Measurements from ENCODE around the gene IRX2.

The IRX2 gene

DNA sequence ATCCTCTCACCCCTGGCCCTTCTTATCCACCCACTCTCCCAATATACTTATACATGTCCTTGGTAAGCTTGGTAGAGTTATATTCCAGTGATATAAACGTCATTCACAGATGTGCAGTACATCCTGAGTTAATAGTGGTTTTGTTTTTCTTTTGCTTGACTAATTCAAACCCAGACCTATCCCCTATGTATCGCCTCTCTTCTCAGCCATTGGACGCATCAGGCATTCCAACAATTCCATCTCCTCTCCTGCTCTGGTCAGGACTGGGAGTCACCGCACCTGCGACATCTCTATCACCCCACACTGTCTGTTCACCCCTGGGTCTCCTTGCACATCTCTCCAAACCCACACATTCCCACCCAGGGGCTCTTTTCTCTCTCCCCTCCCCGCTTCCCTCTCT, 21.9 kb upstream of the IRX2 start:
- H3K27ac ChIP-seq (ENCODE audit: poor library complexity, severe bottlenecking) = no peak overlapping the region
- ATAC-seq (ENCODE audit: low read depth) = no peak
- H3K4me1 ChIP-seq (ENCODE audit: insufficient read depth, poor library complexity, severe bottlenecking) = no peaks in the 10 kb centered on the region
- H3K27me3 ChIP-seq (ENCODE audit: insufficient read depth, poor library complexity, severe bottlenecking) = no peaks in the 10 kb centered on the region
- H3K36me3 ChIP-seq (ENCODE audit: low read depth) = no peaks in the 10 kb centered on the region
- DNase-seq (ENCODE audit: low spot score) = no peak
- H3K9me3 ChIP-seq (ENCODE audit: severe bottlenecking) = no peaks in the 10 kb centered on the region
- TF ChIP-seq CTCF (IDR thresholded peaks at IDR 0.05; ENCODE audit: poor library complexity, severe bottlenecking) = no peak
- H3K4me3 ChIP-seq (ENCODE audit: severe bottlenecking) = no peak overlapping the region

GRCh38 chr5:2767089-2767488, 15.6 kb upstream of the IRX2 start:
- no peaks in the 10 kb centered on the region for H3K9me3 ChIP-seq (ENCODE audit: severe bottlenecking)
- no peak for DNase-seq (ENCODE audit: low spot score)
- TF ChIP-seq CTCF (IDR thresholded peaks at IDR 0.05; ENCODE audit: poor library complexity, severe bottlenecking) = no peak
- ATAC-seq (ENCODE audit: low read depth) = no peak
- no peaks in the 10 kb centered on the region for H3K4me1 ChIP-seq (ENCODE audit: insufficient read depth, poor library complexity, severe bottlenecking)
- no peak overlapping the region for H3K27ac ChIP-seq (ENCODE audit: poor library complexity, severe bottlenecking)
- H3K36me3 ChIP-seq (ENCODE audit: low read depth) = no peaks in the 10 kb centered on the region
- H3K4me3 ChIP-seq (ENCODE audit: severe bottlenecking) = no peak overlapping the region
- H3K27me3 ChIP-seq (ENCODE audit: insufficient read depth, poor library complexity, severe bottlenecking) = no peaks in the 10 kb centered on the region

- H3K27ac ChIP-seq (ENCODE audit: poor library complexity, severe bottlenecking) = no peak overlapping the region
- TF ChIP-seq CTCF (IDR thresholded peaks at IDR 0.05; ENCODE audit: poor library complexity, severe bottlenecking) = no peak
- ATAC-seq (ENCODE audit: low read depth) (no peak), DNase-seq (ENCODE audit: low spot score) (no peak)
- no peaks in the 10 kb centered on the region for H3K36me3 ChIP-seq (ENCODE audit: low read depth)
- H3K4me1 ChIP-seq (ENCODE audit: insufficient read depth, poor library complexity, severe bottlenecking) = peaks cover 9% of the 10 kb centered on the region
- no peak overlapping the region for H3K4me3 ChIP-seq (ENCODE audit: severe bottlenecking)
- no peaks in the 10 kb centered on the region for H3K27me3 ChIP-seq (ENCODE audit: insufficient read depth, poor library complexity, severe bottlenecking)
- H3K9me3 ChIP-seq (ENCODE audit: severe bottlenecking) = no peaks in the 10 kb centered on the region
These were observed 13.1 kb upstream of the IRX2 start for GRCh38 chr5:2764581-2764980.

GRCh38 chr5:2763533-2763794, 12.0 kb upstream of the IRX2 start:
- Histone ChIP-seq H3K4me1 (ENCODE audit: insufficient read depth, poor library complexity, severe bottlenecking) (peaks cover 20% of the 10 kb centered on the region), H3K27me3 (ENCODE audit: insufficient read depth, poor library complexity, severe bottlenecking) (no peaks in the 10 kb centered on the region), H3K36me3 (ENCODE audit: low read depth) (no peaks in the 10 kb centered on the region), H3K9me3 (ENCODE audit: severe bottlenecking) (no peaks in the 10 kb centered on the region), H3K4me3 (ENCODE audit: severe bottlenecking) (no peak overlapping the region), H3K27ac (ENCODE audit: poor library complexity, severe bottlenecking) (no peak overlapping the region)
- ATAC-seq (ENCODE audit: low read depth) (no peak), DNase-seq (ENCODE audit: low spot score) (no peak)
- TF ChIP-seq CTCF (IDR thresholded peaks at IDR 0.05; ENCODE audit: poor library complexity, severe bottlenecking) = no peak

DNA sequence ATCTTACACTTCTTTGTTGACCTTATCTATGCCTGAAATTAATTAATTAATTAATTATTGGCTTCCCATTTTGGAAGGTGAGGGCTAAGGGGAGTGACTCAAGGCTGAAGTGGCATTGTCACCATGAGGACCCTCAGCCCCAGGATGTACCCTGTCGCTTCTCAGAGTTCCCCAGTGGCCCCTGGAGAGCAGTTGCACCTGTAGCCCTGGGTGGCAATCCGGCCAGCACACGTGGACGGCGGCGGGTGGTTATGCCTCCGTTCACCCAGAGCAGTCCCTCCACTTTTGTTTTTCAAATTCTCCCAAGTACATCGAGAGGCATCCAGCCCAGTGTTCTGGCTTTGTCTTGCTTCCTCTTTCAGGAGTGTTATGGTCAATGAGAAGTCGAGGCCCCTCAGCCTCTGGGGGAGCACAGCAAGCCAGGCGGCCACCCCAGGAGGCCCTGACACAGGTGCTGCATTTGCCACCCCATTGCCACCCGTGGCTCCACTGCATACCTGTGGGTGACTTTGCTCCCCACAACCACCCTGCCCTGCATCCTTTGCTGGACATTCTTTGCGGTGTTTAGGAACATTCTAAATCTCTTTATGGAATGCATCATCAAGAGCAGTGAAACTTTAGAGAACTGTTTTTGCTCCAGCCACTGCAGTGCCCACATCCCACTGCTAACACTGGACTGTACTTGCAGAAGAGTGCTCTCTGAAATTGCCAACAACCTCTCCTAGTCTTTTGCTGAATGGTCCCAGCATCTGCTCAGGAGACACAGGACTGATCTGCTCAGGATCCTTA, 11.5 kb upstream of the IRX2 start:
- Histone ChIP-seq H3K4me1 (ENCODE audit: insufficient read depth, poor library complexity, severe bottlenecking) (peaks cover 23% of the 10 kb centered on the region), H3K9me3 (ENCODE audit: severe bottlenecking) (no peaks in the 10 kb centered on the region), H3K27me3 (ENCODE audit: insufficient read depth, poor library complexity, severe bottlenecking) (no peaks in the 10 kb centered on the region), H3K27ac (ENCODE audit: poor library complexity, severe bottlenecking) (no peak overlapping the region), H3K4me3 (ENCODE audit: severe bottlenecking) (no peak overlapping the region), H3K36me3 (ENCODE audit: low read depth) (no peaks in the 10 kb centered on the region)
- no peak for DNase-seq (ENCODE audit: low spot score)
- TF ChIP-seq CTCF (IDR thresholded peaks at IDR 0.05; ENCODE audit: poor library complexity, severe bottlenecking) = no peak
- ATAC-seq (ENCODE audit: low read depth) = no peak
